NCI-H1092 treated with DMSO at 0.1 percent for 48 hours (cell line): Measurements from ENCODE around the gene FAM131B.

Experiments used
- DNase-seq: peaks from one replicate; lab custom pipeline; 2025; lab: John Stamatoyannopoulos, UW

Gene FAM131B

DNA sequence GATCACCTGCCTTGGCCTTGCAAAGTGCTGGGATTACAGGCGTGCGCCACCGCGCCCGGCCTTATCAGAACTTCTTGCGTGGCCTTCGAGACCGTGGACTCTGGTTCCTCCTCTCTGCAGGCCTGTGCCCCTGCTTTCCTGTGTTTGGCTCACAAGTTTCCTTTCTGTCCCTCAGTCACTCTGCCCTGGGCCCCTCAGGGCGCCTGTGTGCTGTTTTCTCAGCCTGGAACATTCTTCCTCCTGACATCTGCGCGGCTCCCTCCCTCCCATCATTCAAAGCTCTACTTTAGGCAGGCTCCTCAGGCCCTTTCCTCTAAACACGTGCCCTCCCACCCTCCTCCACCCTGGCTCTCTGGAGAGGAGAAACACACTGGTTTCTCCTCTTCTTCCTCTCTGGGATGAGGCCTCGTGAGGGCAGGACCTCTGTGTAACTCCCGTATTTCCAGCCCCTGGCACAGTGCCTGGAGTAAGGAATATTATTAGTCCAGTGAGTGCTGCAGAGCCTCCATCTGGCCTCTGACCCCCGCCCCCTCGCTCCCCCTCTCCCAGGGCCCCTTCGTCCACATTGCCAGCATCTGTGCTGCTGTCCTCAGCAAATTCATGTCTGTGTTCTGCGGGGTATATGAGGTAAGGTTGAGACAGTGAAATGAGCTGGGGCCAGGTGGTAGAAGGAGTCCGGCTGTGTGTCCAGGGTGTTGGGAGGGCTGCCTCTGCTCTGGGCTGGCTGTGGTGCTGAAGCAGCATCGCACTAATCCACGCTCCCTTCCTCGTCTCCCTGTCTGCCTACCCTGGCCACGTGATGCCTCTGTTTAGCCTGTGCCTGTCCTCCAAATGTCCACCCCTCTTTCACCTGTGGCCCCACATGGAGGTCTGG lies 39.5 kb downstream of the FAM131B start:
- no peak for DNase-seq

DNA sequence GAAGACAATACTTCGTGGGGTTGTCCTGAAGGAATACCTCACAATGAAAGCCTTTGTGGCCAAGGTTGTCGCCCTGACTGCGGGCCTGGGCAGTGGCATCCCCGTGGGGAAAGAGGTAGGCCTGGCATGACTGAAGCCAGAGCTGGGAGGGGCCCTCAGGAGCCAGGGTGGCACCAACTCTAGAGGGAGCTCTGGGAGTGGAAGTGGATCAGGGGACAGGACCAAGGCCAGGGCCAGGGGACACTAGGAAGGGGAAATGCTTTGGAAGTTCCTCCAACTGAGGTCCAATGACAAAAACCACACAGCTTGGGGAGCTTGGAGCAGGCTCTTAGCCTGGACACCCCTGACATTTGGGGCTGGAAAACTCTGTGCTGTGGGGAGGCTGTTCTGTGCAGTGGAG lies 40.8 kb downstream of the FAM131B start:
- DNase-seq = no peak

DNA sequence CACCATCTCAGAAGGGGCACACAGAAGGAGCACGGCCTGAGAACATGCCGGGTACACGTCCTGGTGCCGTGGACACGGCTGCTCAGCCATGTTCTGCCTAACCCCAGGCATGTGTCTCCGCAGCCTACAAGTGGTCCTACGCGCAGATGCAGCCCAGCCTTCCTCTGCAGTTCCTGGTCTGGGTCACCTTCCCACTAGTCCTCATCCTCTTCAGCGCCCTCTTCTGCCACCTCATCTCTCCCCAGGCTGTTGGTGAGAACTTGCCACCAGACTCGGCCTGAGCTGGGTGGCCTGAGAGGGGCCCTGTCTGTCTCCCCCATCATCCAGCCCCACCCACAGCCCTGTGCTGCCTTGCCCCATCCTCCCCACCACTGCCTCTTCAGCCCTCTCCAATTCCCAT lies 41.3 kb downstream of the FAM131B start:
- DNase-seq = no peak

DNA sequence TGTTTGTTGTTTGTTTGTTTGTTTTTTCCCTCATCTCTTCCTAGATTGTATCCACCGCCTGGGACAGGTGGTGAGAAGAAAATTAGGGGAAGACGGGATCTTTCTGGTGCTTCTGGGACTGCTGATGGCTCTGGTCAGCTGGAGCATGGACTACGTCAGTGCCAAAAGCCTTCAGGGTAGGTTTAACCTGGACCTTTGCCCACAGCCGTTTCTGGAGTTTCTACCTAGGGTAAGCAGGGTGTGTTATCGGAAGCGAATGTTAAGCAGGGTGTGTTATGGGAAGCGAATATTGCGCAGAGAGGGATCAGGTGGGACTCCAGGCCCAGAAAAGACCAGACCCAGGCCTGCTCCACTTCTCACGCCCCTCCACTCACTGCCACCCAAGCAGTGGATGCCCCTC lies 41.9 kb downstream of the FAM131B start:
- no peak for DNase-seq

DNA sequence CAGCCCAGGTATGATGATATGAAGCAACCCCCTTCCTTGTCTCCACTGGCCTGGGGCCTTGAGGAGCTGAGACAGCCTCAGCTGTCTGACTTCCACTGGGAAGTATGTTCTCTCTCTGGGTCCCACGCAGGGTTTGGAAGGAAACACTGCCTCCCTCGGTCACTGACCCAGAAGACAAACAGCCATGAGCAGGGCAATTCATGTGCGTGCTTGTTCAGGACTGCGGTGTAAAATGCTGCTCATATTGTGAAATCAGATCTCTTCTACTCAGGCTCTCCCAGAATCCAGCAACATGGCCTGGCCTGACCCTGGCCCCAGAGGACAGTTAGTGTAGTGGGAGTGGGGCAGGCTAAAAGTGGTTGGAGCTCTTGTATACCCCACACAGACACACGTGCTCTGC lies 43.9 kb downstream of the FAM131B start:
- no peak for DNase-seq

DNA sequence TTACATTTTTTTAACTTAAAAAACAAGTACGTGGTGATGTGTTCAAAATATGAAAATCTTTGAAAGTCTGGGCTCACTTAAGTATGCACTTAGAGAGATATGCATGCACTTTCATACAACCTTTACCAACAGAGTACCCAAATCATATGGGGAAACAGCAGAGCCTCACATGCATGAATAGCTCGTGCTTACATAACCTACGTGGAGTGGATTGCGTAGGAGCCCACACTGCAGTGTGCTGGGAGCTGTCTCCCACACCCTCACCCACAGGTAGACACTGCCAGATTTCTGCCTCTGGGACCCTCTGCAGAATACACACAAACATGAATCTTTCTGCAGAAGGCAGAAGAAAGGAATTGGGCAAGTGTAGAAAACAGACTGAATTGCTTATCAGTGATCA lies 46.0 kb downstream of the FAM131B start:
- no peak for DNase-seq

DNA sequence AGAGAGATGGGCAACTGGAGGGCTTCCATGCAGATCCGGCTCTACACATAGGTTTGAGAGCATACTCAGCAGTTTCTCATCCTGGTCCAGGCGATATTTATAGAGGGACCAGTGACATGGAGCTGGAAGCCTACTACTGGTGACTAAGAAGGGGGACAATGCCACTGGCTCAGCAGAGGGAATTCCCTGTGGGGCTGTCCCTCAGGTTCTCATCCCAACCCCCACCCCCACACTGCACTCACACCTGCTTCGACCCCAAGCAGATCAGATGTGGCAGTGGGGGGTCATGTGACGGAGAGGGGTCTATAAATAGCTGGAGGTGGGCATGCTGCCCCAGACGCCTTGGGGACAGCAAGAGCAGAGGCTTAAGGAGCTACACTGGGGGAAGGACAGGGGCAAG lies 46.7 kb downstream of the FAM131B start, which contains the start of gene CLCN1:
Gene CLCN1 (plus strand): TSS at position 336 of the 400 bp plus-strand sequence. CDS start 102 bp downstream, outside the sequence.
- DNase-seq = no peak

DNA sequence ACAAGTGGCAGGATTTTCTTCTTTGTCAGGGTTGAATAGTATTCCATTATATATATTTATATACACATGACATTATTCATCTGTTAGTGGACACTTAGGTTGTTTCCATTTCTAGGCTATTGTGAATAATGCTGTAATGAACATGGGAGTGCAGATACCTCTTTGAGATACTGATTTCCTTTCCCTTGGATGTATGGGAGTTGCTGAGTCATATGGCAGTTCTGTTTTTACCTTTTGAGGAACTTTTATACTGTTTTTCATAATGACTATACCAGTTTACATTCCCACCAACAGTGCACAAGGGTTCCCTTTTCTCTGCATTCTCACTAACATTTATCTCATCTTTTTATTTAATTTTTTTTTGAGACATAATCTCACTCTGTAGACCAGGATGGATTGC lies 48.4 kb downstream of the FAM131B start:
- no peak for DNase-seq

DNA sequence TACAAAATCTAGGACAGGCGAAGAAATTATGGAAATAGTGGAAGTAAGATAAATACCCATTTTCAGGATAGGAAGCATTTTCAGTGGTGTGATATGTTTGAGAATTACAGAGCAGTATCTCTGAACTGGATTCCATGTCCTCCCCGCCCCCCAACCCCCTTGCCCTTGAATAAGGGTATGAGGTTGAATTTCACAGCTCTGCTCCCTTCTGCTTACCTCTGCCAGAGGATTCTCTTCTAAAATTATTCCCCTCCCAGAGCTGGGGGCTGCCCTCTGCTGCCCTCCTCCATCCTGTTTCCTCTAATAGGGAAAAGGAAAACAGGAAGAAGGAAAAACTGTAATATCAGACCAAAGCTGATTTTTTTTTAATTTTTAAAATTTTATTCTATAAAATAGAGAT lies 53.9 kb downstream of the FAM131B start:
- DNase-seq = no peak

DNA sequence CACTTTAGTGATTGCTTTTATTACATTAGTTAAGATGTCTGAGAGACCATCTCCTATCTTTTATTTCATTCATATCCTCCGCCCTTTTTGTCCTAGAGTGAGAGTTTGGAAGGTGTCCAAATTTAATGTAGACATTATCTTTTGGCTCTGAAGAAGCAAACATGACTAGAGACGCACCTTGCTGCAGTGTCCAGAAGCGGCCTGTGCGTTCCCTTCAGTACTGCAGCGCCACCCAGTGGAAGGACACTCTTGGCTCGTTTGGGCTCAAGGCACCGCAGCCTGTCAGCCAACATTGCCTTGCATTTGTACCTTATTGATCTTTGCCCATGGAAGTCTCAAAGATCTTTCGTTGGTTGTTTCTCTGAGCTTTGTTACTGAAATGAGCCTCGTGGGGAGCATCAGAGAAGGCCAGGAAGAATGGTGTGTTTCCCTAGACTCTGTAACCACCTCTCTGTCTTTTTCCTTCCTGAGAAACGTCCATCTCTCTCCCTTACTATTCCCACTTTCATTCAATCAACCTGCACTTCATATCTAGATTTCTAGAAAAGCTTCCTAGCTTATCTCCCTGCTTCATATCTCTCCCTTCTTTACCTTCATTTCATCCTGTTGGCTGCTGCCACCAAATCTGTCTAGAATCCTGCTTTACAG lies 57.0 kb downstream of the FAM131B start:
- DNase-seq = peak; percentile 11

DNA sequence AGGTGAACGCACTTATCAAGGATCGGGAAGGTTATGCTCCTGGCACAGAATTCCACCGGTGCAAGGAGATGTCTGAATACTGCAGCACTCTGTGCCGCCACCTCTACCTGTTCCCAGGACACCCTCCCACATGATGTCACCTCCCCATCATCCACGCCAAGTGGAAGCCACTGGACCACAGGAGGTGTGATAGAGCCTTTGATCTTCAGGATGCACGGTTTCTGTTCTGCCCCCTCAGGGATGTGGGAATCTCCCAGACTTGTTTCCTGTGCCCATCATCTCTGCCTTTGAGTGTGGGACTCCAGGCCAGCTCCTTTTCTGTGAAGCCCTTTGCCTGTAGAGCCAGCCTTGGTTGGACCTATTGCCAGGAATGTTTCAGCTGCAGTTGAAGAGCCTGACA lies 57.6 kb downstream of the FAM131B start:
- DNase-seq = no peak

DNA sequence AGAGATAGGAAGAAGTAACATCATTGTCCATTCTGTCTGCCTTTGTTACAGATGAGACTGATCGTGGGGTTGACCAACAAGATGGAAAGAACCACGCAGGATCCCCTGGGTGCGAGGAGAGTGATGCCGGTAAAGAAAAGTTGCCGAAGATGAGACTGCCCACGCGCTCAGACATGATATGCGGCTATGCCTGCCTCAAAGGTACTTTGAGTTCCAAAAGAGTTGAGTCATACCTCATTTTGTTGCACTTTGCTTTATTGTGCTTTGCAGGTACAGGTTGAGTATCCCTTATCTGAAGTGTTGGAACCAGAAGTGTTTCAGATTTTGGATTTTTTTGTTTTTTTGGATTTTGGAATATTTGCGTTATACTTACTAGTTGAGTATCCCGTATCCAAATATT lies 58.8 kb downstream of the FAM131B start:
- DNase-seq = no peak
